Cardiac septum (tissue), 1 donor: ENCODE results near the gene DOHH. TPM values are rescaled to one million over a fixed set of nuclear protein-coding genes. Genes with fewer than 3 reads are reported as not detected.
"Not testable (repeated sequence)": the region's sequence is repeated elsewhere in the genome, so short reads cannot be mapped to it uniquely, and the experiment has no call there.

Experiments
- DNase-seq: peaks from one replicate; pipeline ENCODE4 v3.0.0-alpha.2; 2020; ENCODE audit warnings: low spot score
- intact Hi-C: fragments of 100-400 bp; cut with DNase I; formaldehyde crosslinking; loops from one replicate; pipeline ENCODE4 v1.14.0; 2022
- total RNA-seq: library from RNA; stranded (reverse); fragmentation: NEBNext Ultra II Directional; extraction: Animal tissue kit (Norgen Biotek cat#: 25700); gene quantifications from one replicate; pipeline ENCODE4 v1.2.1, GENCODE V29; 2021
- donor health status: DM: no; HTN: no; CAD: no.

The DOHH gene
- total RNA-seq, 1 donor from 2014 or later, result 11.1 TPM

DNA sequence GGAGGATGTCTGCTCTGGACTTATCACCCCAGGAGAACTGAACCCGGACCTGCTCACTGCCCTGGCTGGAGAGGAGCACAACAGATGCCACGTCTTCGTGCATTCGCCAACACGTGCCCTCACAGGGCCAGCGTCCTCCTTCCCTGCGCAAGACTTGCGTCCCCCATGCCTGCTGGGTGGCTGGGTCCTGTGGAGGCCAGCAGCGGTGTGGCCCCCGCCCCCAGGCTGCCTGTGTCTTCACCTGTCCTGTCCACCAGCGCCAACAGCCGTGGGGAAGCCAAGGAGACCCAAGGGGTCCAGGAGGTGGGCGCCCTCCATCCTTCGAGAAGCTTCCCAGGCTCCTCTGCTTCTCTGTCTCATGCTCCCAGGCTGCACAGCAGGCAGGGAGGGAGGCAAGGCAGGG, 35.1 kb upstream of the DOHH start:
- intact Hi-C loops, result no loop called here
- no peak for DNase-seq

DNA sequence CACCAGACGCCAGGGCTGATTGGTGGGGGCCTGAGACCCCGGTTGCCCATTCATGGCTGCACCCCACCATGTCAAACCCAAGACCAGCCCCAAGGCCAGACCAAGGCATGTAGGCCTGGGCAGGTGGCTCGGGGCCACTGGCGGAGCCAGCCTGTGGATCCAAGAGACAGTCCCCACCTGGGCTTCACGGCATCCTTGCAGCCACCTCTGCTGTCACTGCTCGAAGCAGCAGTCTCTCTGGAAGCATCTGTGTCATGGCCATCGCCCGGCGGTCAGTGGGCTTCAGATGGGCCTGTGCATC, 34.7 kb upstream of the DOHH start:
- intact Hi-C loops, result no loop called here
- DNase-seq, result no peak

DNA sequence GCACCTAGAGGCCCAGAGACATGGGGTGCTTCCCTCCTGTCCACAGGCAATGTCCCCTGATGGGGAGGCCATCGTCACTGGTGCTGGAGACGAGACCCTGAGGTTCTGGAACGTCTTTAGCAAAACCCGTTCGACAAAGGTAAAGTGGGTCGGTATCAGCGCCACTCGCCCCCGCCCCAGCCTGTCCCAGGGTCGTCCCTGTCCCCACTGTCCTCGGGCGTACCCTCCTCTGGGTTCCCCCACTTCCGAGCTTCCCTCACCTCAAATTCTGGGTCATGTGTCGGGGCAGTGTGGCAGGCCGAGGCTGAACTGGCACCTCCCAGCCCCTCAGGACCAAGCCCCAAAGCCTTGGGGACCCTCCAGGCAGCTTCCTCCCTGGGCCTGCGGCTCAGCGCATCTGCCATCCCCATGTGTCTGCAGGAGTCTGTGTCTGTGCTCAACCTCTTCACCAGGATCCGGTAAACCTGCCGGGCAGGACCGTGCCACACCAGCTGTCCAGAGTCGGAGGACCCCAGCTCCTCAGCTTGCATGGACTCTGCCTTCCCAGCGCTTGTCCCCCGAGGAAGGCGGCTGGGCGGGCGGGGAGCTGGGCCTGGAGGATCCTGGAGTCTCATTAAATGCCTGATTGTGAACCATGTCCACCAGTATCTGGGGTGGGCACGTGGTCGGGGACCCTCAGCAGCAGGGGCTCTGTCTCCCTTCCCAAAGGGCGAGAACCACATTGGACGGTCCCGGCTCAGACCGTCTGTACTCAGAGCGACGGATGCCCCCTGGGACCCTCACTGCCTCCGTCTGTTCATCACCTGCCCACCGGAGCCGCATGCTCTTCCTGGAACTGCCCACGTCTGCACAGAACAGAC, 34.1 kb upstream of the DOHH start:
- intact Hi-C loops, result no loop called here
- no peak for DNase-seq

DNA sequence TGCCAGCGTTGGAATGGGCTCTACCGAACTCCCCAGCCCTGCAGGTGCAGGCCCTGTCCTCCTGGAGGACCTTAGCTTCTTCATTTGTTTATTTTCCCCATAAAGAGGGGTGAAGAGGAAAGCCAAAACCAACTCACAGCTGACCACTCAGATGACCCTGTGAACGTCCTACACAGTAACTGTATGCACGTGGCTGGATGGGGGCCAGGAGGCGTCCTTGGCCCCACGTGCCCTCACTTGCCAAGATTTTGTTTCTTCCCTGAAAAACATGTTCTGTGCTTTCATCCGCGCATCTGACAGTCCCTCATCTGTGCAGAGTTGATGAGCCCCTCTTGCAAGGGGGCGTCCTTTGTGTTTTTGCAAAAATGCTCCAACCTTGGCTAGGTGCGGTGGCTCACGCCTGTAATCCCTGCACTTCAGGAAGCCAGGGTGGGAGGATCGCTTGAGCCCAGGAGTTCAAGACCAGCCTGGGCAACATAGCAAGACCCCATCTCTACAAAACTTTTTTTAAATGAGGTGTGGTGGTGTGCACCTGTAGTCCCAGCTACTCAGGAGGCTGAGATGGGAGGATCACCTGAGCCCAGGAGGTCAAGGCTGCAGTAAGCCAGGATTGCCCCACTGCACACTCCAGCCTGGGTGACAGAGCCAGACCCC, 33.2 kb upstream of the DOHH start:
- intact Hi-C loops, result no loop called here

DNA sequence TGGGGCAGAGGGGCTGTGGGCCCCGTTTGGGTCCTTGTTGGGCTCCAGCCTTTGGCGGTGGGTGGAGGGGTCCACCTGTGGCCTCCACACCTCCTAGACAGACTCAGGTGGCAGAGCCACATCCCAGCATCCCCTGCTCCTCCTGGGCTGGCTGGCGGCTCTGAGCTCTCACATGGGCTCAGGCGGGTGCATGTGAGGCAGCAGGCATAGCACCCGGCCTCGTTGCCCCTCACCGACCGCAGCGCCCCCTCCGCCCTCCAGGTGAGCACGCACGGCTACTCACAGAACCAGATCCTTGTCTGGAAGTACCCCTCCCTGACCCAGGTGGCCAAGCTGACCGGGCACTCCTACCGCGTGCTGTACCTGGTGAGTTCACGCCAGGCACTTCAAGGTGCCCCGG, 32.6 kb upstream of the DOHH start:
- intact Hi-C loops, result no loop called here
- no peak for DNase-seq

More for the DNA sequence above, 33.2 kb upstream of the DOHH start:
- no peak for DNase-seq

DNA sequence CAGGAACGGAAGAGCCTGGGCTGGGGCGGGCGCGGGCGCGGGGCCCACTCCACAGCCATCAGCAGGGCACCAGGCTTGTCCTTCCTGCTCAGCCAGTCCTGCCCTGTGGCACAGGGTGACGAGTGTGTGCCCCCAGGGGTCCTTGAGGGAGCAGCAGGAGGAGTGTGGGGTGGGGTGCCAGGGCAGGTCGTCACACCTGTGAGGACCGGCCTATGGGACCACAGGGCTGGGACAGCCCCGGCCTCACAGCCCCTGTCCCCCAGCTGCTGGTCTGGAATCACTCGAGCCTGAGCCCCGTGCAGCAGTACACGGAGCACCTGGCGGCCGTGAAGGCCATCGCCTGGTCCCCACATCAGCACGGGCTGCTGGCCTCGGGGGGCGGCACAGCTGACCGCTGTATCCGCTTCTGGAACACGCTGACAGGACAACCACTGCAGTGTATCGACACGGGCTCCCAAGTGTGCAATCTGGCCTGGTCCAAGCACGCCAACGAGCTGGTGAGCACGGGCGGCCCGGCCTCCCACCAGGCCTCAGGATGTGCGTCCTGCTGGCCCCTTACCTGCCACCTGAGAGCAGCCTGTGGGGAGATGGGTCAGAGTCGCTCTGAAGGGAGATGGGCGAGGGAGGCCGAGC, 31.8 kb upstream of the DOHH start:
- intact Hi-C loops, result no loop called here
- no peak for DNase-seq

DNA sequence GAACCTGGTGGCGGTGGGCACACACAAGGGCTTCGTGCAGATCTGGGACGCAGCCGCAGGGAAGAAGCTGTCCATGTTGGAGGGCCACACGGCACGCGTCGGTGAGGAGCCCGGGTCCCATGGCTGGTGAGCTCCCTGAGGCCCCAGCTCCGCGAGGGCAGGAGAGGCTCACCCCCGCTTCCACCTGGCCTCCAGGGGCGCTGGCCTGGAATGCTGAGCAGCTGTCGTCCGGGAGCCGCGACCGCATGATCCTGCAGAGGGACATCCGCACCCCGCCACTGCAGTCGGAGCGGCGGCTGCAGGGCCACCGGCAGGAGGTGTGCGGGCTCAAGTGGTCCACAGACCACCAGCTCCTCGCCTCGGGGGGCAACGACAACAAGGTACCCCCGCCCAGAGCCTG, 31.2 kb upstream of the DOHH start:
- no peak for DNase-seq
- intact Hi-C loops, result no loop called here

DNA sequence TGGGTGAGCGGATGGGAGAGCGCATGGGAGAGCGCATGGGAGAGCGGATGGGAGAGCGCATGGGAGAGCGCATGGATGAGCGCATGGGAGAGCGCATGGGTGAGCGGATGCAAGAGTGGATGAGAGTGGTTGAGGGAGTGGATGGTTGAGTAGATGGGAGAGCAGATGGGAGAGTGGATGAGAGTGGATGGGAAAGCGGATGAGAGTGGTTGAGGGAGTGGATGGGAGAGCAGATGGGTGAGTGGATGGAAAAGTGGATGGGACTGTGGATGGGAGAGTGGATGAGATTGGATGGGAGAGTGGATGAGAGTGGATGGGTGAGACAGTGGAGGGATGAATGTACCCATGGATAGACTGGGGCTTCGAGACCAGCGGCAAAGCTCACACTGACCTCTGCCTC, 29.9 kb upstream of the DOHH start:
- intact Hi-C loops, result no loop called here
- no peak for DNase-seq

DNA sequence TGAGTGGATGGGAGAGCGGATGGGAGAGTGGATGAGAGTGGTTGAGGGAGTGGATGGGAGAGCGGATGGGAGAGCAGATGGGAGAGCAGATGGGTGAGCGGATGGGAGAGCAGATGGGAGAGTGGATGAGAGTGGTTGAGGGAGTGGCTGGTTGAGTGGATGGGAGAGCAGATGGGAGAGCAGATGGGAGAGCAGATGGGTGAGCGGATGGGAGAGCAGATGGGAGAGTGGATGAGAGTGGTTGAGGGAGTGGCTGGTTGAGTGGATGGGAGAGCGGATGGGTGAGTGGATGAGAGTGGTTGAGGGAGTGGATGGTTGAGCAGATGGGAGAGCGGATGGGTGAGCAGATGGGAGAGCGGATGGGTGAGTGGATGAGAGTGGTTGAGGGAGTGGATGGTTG, 28.8 kb upstream of the DOHH start:
- DNase-seq, intact Hi-C loops: not testable (repeated sequence)

DNA sequence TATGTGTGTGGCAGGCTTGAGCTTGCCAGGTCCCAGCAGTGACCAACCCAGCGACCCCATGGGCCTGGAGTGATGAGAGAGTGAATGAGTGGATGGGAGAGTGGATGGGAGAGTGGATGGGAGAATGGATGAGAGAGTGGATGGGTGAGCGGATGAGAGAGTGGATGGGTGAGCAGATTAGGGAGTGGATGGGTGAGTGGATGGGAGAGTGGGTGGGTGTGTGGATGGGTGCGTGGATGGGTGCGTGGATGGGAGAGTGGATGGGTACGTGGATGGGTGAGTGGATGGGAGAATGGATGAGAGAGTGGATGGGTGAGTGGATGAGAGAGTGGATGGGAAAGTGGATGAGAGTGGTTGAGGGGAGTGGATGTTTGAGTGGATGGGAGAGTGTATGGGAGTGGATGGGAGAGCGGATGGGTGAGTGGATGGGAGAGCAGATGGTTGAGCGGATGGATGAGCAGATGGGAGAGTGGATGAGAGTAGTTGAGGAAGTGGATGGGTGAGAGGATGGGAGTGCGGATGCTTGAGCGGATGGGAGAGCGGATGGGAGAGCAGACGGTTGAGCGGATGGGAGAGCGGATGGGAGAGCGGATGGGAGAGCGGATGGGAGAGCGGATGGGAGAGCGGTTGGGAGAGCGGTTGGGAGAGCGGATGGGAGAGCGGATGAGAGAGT, 28.2 kb upstream of the DOHH start:
- intact Hi-C loops, result no loop called here
- DNase-seq, result no peak

DNA sequence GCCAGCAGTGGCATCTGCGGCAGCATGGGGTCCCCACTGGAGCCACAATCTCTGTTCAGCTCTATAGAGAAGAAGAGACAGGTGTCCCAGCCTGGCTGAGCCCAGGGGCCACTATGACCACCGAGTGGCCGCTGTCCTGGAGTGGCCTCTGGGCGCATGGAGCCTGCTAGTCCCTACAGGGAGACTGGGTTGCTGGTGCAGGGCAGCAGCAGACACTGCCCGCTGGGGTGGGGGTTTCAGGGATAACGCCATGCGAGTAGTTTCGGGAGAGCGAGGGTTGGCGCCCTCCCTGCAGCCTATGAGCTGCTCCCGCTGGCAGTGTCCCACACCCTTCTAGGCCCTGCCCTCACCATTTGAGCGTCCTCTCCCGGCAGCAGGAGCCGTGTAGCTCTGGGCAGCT, 27.6 kb upstream of the DOHH start:
- no peak for DNase-seq
- intact Hi-C loops, result no loop called here

DNA sequence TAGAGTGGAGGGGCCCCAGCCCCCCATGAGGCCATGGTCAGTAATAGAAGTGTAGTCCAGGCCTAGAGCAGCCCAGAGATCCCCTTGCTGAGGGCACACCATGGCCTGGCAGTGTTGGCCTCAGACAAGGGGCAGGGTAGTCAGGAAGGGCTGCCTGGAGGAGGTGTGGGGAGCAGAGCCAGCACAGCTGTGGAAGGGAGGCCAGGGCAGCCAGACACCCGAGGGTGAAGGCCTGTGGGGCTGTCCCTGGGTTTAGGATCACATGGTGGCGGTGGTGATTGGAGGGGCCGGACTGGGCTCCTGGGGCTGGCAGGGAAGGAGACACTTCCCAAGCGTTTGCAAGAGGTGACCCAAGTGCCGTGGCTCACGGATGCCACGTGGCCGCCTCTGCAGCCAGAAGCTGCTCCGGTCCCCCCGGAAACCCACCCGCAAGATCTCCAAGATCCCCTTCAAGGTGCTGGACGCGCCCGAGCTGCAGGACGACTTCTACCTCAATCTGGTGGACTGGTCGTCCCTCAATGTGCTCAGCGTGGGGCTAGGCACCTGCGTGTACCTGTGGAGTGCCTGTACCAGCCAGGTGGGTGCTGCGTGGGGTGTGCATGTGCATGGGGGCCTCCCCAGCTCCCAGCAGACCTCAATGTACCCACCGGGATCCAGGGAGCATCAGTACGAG, 26.9 kb upstream of the DOHH start:
- intact Hi-C loops, result no loop called here
- no peak for DNase-seq

DNA sequence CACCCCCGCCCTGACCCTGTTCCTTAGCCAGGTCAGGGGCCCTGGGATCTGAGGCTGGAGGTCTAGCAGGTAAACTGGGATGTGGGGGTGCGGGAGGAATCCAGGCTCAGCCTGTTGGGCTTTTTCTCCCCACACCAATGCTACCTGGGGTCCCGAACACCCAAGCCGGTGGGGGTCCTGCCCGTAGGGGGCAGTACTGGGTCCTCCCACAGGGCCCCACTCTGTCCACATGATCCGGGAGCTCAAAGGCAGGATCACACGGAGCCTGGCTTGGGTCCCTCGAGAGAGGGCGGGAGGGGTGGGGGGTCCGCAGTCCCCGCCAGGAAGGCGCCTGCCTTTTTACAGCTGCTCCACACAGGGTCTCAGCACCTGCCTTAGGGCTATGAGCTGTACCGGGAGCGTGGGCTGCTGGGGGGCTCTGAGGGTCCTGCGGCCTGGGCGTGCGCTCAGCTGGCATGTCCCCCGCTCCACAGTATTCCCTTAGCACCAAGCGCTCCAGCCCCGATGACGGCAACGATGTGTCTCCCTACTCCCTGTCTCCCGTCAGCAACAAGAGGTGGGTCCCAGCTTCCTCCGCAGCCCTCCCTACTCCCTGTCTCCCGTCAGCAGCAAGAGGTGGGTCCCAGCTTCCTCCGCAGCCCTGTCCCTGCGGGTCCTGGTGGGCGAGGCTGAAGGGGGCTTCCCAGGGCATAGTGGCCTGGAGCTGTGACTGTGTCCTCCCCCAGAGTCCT, 26.2 kb upstream of the DOHH start:
- intact Hi-C loops, result no loop called here
- no peak for DNase-seq

DNA sequence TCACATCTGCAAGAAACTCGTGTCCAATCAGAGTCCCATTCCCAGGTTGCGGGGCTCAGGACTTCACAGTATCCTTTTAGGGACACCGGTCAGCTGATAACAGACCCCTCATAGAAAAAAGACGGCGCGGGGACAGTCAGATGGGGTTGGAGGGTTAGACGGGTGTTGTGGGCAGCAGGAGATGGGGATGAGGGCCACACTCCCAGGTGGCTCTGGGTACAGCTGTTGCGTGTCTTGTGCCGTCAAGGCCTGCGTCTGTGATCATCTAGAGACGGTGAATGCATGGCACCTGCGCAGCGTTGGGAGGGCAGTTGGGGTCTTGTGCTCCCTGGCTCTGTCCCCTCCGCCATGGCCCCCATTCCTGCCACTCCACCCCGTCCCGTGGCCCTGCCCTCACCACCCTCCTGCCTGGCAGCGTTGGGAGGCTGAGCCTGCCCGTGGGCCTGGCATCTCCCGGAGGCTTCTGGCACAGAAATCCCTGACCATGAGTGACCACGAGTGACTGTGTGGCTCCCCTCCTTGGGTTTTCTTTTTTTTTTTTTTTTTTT, 24.5 kb upstream of the DOHH start:
- no peak for DNase-seq
- intact Hi-C loops, result no loop called here

DNA sequence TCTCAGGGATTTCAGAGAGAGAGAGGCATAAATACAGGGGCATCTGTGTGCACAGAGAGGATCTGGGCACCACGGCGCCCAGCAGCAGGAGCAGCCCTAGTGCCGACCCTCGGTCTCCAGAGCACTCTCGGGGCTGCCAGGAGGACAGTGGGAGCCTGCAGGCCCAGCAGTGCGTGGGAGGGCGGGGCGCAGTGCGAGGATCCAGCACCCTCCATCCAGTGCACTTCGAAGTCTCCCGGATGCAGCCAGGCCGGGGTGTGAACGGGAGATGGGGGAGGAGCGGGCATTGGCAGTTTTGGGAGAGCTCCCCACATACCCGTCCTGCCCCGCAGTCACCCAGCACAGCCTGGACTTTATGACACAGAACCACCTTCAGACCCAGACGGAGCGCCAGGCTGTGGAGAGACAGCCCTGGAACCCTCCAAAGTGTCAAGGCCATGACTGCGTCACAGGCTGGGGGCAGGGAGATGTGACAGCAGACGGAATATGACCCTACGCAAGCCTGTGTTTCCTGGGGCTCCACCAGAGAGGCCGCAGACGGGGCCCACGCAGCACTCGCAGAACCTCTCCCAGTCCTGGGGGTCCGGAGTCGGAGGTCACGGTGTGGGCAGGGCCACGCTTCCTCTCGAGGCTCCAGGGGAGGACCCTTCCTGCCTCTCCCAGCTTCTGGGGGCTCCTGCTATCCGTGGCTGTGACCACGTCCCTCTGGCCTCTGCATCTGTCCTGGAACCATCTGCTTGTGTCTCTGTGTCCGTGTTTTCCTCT, 23.8 kb upstream of the DOHH start:
- intact Hi-C loops, result no loop called here
- DNase-seq, result no peak

DNA sequence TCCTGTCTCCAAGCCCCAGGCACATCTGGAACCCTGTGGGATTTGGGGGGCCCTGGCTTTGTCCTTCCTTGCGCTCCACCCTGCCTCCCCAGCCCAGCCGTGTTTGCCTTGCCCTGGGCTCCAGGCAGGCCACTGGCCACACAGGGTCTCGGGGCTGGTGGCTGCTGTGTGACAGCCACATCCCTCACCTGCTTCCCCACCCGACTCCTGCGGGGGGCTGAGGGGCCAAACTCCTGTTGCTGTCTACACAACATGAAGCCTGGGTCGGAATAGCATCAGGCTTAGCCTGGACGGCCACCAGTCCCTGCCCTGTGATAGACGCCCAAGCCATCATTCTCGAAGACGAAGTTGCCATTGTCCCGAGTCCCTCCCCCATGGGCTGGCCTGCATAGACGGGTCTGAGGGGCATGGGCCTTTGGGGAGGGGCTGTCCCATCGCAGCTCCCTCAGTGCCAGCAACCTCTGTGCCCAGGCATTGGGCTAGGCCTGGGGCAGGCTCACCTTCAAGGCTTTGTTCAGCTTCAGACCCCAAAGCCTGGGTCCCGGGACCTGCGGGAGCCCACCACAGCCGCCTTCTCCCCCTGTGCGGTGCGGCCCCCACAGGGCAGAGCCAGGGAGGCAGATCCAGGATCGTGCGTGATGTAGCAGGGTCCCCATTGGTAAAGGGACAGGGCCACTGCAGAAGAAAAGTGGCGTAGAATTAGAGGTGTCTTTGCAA, 23.0 kb upstream of the DOHH start:
- intact Hi-C loops, result no loop called here
- no peak for DNase-seq

DNA sequence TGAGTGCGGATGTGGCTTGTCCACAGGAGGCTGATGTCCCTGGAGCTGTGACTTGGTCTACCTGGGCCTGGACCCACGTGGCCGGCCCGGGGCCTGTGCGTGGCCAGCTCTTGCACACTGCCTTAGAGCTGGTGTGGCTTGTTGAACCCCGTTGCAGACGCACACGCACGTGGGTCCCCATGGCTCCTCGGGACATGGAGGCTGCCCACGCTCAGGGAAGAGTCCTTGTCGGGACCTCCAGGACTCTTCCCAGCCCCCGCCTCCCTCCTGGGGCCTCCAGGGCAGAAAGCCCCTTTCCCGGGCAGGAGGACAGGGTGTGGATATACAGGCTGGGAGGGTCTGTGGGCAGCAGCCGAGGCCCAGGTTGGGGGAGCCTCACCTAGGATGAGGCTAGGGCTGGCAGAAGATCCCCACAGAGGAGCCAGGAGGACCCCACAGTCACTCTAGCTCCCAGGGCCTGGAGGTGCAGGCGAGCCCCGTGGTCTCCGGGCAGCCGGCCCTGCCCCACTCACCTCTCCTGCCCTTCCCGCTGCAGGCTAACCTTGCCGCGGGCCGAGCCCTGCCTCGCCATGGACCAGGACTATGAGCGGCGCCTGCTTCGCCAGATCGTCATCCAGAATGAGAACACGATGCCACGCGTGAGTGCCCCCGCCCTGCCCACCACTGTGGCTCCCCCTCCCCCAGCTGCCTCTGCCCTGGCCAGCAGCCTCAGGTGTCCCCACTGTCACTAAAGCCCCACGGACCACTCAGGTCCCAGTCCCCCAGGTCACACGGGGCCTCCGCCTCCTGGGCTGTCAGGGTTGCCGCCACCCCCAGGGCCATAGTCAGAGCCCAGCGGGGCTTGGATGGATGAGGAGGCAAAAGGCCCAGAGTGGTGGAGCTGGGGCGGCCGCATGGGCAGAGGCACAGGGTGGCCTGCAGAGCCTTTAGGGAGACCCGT, 22.2 kb upstream of the DOHH start:
- no peak for DNase-seq
- intact Hi-C loops, result no loop called here
